GM19328 (cell line): Measurements from ENCODE around the gene CACNA2D3.

Experiments used
- ATAC-seq: cut with Tn5 transposase; IDR thresholded peaks from one replicate; pipeline ENCODE4 v1.9.1; 2021; ENCODE audit warnings: mild to moderate bottlenecking, moderate library complexity; ENCODE audit not compliant: unreplicated experiment

Gene CACNA2D3

DNA sequence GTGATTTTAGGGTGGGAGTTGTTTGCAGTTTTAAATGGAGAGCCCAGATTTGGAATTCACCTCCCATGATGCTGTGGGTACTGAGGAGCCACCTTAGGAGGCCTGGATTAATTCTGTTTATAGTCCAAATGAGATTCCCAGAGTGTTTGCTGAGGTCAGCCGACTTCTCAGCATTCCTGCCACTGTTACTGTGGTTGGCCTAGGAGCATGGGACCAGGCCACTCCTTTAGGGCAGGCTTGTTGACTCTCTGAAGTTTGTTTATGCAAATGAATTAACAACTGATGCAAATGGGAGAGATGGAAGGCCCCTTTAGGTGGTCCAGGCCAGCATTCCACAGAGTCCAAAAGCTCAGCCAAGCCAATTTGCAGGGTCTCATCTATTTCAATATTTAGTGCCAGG is 46.1 kb downstream of the CACNA2D3 start:
- ATAC-seq = no peak

DNA sequence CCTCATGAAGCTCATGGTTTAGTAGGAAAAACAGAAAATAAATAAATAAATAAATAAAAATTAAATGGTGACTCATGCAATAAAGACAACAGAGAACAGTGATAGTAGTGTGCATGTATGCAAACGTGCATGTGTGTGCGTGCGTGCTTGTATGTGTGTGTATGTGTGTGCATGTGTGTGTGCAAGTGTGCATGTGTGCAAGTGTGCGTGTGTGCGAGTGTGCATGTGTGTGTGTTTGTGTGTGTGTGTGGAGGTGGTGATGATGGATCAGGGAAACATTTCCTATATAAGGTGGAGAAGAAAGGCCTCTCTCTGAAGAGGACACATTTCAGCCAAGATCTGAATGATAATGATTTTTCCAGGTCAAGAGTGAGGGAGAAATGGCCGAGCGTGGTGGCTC is 47.2 kb downstream of the CACNA2D3 start:
- ATAC-seq = no peak

DNA sequence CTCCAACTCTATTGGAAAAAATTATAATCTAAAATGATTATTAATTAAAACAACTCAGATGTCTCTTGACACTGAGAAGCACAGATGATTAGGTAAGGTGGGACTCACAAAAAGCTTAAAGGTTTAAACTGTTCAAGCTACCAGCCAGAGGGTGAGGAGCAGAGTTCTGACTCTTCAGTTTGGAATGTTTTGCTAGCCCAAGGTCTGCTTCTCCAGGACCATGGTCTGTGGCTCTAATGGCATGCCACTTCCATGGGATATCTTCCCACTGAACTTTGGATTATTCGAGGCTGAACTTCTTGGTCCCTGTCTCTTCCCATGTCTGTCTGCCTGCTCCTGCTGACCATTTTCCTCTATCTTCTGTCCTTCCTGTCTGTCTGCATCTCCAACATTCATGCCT is 49.2 kb downstream of the CACNA2D3 start:
- no peak for ATAC-seq

DNA sequence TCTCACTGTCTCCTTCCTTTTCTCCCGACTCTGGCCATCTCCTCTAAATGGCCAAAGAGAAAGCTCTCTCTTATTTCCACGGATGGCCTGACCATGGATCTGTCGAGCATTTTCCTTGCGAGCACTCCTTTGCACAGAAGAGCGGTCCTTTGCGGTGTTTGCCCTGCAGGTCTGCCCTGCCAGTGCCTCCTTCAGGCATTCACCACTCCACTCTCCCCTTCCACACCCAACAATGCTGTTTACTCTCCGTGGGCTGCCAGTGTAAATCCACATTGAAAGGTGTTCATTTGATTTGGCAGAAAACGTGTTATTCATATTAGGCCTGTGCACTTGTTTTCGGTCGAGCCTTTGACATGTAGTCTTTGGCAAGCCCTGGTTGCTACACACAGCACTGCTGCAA is 49.6 kb downstream of the CACNA2D3 start:
- no peak for ATAC-seq

DNA sequence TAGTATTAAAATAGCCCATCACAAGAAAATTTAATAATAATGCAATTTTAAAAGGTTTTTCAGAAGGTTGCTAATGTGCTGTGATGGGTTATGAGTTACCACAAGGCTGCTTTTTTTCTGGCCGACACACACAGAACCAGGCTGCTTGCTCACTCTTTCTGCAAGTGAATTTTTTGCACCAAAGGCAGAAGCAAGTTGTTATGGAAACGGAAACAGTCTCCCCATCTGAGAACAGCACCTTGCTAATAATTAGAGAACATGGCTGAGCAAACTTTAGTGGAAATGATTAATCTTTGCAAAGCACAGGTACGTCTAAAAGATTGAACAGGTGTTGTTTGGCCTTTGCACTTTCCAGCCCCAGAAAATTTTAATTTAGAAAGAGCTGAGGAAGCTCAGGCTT is 51.0 kb downstream of the CACNA2D3 start:
- no peak for ATAC-seq

DNA sequence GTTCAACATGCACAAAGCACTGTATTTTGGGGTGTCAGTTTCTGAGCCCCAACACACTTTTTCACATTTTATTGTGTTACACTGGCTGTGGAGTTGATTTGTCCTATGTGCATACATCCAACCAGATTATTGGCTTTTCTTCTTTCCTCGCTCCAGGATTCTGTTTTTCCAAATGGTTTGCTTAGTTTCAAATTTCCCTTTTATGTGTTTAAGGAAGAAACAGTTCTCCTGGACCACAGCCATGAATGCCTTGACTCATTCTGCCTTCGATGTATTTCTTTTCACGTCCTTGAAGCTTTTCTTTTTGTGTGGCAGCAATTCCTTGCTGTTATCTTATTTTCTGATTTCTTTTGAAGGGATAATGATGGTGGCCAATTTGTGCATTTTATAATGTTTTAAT is 53.8 kb downstream of the CACNA2D3 start:
- no peak for ATAC-seq

DNA sequence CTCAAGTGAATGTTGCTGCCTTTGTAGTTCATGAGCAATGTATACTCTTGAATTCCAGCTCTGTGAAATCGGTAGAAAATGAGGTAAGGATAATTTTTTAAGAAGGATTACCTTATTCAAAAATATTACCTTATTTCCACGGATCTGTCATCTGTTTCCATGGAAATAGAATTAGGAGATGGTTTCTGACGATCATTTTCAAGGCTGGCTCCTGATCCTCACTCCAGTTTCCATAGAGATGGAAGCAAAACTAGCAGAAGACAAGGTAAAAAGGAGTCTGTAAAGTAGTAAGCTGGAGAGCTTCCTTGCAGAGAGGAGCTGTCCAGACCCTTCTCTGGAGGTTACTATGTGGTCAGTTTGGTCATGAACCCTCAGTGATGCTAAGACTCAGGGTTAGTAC is 55.5 kb downstream of the CACNA2D3 start:
- no peak for ATAC-seq

DNA sequence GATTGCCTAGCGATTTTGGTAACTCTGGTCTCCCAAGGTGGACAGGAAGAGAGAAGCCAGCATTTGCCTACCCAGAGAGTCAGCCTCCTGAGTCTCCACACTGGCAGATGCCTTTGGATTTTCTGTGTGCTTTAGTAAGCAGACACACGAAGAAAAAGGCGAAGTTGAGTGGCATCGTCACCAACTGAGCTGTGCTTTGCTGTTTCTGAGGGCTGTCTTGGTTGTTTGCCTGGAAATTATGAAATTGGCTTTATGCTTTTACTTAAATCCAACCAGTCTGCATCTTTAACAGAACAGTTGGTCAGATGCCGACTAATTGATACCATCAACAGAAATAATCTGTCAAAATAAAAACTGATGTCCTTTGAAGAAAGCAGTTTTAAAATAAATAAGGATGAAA is 56.0 kb downstream of the CACNA2D3 start:
- ATAC-seq = no peak

DNA sequence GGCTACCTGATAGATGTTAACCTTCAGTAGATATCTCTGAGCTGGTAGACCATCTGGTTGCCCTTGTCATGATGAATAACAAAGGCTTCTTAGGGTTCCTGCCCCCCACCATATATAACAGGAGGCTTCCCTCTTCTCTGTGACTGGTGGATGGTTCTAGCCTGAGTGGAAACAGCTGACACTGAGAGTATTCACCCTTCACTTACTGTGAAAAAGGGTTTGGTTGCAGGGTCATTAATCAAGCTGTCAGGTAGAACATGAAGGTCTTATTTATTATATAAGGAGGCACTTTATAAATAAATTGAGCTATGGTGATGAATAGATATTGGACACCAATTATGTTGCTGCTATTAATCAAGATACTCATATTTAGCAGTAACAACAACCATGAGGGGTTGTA is 58.6 kb downstream of the CACNA2D3 start:
- ATAC-seq = no peak

DNA sequence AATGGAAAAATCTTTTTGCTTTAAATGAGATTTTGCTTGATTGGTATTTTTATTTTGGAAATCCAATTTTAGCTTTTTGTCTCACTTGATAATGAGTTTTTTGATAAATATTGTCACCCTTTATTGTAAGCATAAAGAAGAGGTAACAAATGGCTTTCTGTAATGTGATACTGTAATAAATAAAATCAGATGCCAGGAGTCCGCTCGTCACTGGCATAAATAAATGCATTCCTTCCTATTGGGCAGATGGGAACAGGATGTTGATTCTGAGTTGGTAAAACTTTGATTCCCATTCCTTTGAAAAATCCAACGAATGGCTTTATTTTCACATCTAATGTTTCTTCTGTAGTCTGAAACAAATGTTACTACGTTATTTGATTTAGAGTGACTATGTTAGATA is 59.9 kb downstream of the CACNA2D3 start:
- no peak for ATAC-seq

DNA sequence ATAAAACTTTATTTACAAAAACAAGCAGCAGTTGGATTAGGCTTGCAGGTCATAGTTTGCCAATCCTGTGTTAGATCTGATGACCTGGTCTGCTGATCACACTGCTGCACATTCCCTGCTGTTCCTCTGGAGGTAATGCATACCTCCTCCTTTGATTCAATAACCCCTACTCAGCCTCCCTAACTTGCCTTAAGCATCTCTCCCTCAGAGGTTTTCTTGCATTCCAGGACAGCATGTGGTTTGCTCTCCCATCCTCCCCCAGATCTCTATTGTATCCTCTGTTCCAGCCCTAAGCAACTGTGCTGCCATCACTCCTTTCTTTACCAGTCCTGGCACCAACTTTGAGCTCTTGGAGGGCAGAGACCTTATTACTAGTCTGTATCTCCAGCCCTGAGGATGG is 63.4 kb downstream of the CACNA2D3 start:
- no peak for ATAC-seq

DNA sequence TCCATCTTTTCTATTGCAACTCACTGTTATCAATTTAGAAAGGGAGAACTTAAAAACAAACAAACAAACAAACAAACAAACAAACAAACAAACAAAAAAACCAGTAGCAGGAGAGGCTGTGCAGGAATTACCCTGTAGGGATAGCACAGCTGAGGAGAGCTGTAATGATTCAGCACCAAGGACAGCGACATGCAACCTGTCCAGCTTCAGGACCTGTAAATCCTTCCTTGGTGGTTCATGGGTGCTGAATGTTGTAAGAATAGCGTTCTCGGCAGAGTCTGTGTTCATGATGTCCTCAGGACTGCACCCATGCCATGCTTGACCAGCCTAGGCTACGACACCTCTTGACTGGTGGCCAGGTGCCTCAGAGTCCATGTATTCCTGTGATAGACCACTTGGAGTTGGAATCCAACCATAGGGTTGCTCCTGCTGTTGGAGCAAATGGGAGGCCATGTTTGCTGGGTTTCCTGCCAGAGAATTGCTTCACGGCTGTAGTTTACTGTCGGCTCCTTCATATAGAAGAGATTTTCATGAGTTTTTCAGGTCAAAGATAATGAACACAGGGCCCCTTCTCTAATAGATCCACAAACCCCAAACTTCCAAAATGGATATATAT is 65.9 kb downstream of the CACNA2D3 start:
- no peak for ATAC-seq

DNA sequence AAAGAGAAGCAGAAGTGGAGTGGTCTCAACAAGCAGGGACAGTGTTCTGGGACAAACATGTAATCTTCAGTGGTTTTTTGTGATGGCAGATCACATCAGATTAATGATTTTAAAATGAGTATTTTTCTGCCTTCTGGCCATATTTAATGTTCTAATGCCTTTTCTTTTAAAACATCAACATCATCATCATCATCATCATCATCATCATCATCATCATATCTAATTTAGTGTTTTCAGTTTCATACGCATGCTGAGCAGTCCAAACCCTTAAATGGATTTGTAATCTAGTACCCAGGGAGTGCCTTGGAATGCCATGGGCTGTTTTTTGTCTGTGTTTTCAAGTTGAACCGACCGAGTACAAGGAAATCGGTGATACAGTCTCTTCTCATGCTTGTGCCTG is 68.9 kb downstream of the CACNA2D3 start:
- no peak for ATAC-seq

DNA sequence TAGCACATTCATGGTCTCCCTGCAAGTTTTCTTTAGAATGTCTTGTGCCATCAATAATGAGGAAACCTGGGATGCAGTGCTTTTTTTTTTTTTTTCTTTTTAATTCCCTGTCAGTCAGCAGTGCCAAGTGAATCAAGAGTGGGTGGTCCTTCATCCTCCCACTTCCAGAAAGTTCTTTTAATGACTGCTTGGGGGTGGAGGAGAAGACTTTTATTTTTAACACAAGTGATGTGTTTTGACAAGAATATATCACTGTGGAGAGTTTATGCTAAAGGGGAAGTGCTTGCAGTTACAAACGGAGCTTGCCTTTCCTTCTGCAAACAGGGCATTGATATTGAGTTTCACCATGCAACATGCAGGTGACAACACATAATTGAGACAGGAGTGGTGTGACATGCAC is 69.7 kb downstream of the CACNA2D3 start:
- ATAC-seq = no peak

DNA sequence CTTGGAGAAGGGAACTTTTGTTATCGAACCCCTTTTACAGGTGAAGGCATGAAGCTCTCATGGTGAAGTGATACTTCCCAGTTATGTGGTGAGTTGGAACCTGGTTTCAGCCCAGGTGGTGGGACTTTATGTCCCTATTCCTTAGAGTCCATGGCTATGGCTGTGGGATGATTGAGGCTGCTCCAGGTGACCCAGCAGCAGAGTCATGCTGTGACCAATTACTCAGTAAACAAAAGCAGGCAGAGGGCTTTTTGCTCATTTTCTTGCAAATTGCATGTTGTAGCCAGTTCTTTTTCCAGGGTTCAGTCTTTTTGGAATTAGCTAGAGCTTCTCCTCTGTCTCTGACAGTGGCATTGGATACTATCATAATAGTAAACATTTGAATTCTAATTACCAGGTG is 70.7 kb downstream of the CACNA2D3 start:
- ATAC-seq = no peak

DNA sequence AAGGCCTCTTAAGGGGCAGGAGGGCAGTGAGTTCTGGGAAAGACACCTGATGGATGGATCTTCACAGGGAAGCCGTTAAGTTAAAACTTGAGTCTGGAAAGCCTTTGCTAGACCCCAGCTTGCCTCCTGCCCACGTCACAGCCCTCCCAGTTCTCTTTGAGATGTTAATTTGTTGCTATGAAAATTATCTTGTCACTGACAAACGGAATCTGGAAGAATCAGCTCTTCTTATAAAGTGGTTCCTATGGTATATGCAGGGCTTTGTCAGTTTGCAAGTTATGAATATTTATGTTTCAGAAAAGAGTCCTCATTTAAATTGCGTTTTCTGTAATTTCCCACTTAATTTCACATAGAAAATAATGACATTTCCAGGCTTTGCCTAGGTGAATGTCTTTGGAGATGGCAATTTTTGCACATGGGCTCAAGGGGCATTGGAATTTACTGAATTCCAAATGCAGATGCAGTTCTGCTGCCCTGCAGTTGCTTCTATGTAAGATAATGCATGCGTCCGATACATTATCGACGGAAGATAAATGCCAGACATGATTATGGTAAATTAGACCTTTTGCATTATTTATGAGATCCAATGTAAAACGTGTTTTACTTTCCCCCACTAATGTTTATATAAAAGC is 74.1 kb downstream of the CACNA2D3 start:
- no peak for ATAC-seq

DNA sequence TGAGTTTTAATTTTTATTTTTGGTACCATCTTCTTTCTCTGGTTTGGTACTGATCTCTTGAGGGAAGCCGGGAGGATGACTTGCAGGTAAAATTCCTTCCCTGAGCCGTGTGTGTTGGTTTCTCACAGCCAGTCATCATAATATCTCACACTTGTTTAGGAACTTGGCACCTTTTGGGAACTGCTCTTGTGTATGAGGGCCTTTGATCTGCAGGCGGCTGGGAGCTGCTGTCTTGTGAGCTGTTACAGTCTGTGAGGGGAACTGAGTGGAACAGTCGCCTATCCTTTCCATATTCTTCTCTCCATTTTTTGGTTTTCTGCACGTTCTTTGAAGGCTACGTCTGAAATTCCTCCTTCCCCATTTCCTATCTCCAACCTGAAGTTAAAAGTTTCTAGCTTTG is 75.2 kb downstream of the CACNA2D3 start:
- ATAC-seq = no peak

DNA sequence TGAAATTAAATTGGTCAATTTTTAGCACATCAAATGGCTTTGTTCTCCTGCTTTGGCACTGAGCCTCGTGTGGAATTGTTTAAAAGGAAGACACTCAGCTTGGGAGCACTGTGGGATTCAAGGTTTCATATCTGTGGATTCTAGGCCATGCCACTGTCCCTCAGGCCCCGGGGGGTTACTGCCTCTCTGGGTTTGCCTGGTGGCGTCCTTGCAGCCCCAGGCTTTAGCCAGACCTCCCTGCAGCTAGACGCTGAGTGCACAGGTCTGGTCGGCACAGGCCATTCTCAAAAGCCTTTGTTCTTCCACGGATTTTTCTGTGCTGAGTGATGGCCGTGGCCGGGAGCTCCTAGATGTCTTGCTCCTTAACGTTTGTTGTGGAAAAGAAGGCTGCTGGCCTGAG is 76.2 kb downstream of the CACNA2D3 start:
- ATAC-seq = no peak

DNA sequence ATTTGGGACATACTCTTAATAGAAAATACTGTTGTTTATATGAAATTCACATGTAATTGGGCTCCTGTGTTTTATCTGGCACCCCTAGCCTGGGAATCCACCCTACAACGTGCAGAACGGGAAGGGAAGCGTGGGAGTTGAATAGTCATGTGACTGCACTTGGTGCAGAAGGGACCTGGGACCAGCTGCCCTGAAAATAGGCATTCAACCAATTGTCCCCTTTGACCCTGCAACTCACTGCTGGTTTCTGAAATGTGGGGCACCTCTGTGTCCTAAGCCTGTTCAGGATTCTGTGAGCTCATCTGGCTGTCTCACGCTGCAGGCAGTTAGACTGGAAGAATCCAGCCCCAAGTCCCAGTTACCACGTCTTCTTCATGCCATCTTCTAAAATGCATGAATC is 79.7 kb downstream of the CACNA2D3 start:
- ATAC-seq = no peak

DNA sequence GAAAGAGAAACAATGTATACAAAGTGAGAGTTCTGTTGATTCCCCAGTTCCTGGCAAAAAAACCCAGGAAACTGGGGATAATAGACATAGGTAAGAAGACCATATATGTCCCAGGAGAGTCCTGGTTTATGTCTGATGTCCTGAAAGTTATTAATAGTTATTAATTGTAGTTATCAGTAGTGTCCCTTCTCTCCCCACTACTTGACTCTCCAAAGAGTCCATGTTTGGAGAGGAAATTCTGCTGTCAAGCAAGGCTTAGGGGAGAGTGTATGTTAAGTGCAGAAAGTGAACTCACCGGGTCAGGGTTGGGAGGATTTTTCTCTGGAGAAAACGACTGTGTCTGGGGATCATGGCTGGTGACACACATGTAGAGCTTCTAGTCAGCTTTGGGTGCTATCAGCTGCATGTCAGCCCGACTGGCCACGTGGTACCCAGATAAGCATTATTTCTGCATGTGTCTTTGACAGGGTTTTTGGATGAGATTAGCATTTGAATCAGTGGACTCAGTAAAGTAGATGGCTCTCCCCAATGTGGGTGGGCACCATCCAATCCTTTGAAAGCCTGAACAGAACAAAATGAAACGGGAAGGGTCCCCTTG is 80.4 kb downstream of the CACNA2D3 start:
- ATAC-seq = no peak

DNA sequence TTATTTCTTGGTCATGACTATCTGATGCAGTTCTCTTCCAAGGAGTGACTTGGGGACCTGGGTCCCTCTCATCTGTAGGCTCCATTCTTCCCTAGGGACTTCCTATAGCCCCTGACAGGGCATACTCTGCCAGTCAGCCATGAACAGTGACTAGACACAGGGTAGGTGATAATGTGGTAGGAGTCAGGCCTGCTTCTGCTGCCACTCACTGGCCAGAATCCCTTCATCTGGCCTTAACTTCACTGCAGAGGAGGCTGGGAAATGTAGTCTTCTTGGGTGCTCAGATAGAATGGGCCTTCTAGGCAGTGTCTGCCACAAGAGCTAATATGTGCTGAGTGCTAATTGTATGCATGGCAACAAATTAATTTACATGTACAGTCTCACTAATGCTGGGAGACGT is 84.5 kb downstream of the CACNA2D3 start:
- ATAC-seq = no peak

DNA sequence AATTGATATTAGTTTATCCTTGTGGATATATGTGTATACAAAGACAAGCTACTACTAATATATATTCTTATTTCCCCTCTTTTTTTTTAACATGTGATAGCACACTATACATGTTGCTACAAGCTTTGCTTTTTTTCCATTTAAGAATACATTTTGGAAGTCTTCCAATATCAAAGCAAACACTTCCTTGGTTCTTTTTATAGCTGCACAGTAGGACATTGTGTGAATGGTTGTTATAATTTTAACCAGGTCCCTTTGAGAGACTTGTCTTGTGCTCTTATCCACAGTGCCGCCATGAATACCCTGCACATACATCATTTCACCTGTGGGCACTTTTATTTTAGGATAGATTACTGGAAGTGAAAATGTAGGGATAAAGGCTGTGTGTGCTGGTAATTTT is 88.7 kb downstream of the CACNA2D3 start:
- no peak for ATAC-seq

DNA sequence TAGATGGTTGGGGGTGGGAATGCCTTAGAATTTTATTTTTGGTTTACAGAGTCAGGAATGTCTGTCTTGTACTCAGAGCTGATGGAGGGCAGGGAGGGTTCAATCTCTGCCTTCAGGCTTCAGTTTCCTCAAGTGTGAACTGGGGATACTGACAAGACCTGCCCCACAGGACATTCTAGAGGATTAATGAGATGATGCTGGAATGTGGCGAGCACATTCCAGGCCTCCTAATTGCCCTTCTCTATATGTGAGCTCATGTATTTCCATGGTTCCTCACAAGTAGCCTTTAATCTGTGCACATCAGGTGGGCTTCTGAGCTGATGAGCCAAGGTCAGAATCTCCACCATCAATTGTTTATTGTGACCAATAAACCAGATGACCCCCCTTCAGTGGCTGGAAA is 90.4 kb downstream of the CACNA2D3 start:
- ATAC-seq = no peak
